ENCODE measurements around the gene AMBRA1. TPM values are rescaled to one million over a fixed set of nuclear protein-coding genes. Genes with fewer than 3 reads are reported as not detected.
"Not testable (repeated sequence)": the region's sequence is repeated elsewhere in the genome, so short reads cannot be mapped to it uniquely, and the experiment has no call there.

The AMBRA1 gene
- polyA plus RNA-seq, 2 of the 4 experiments (the other 2 are of a cell fraction): 11.5 to 13.4 TPM

- Histone ChIP-seq H3K4me1 (peaks cover 11% of the 10 kb centered on the region), H3K27ac (peak overlapping the region; percentile 37 to 85), H3K4me3 (peak overlapping the region; percentile 48), H3K9me3 (no peaks in the 10 kb centered on the region), H3K4me2 (peak overlapping the region; percentile 99)
- ChIA-PET POLR2A (no interaction called here), CTCF (interaction anchor here (1.5 to 19.6 kb wide), 3 partner anchors 10 to 165 kb away, joined by 3 to 220 read pairs (median 35); partner anchors contain the start of gene CHRM4)
- TF ChIP-seq MAX (IDR thresholded peaks at IDR 0.05) (peak; percentile 34; the same call in 1 of the 2 replicates), EHF (CRISPR knock-in tag; IDR thresholded peaks at IDR 0.05) (no peak), FOSL2 (IDR thresholded peaks at IDR 0.05) (no peak), FOSL2 (CRISPR knock-in tag; IDR thresholded peaks at IDR 0.05) (peak; percentile 27; the same call in 1 of the 2 replicates), JUNB (IDR thresholded peaks at IDR 0.05) (no peak), PBX3 (IDR thresholded peaks at IDR 0.05) (0 out of 2 replicates have a peak, but pooled peaks have one; percentile 39)
- 8% methylated on average over 21 of the region's 45 CpGs for WGBS (ENCODE audit: missing lambda C conversion rate)
- DNase-seq (ENCODE audit: low read depth in 1 of 2, low spot score in 1 of 2) (no peak), ATAC-seq (peak in 1 of 2 experiments; percentile 50; a peak in 3 of 6 replicates), FAIRE-seq (no peak)
These were observed 213.3 kb downstream of the AMBRA1 start for GRCh38 chr11:46380340-46381047.

GRCh38 chr11:46379482-46380293 is 214.1 kb downstream of the AMBRA1 start:
- DNase-seq (ENCODE audit: low read depth in 1 of 2, low spot score in 1 of 2); H3K9me3 ChIP-seq; FAIRE-seq; POLR2A ChIA-PET; H3K4me3 ChIP-seq: not testable (repeated sequence)
- 88% methylated on average over 21 of the region's 36 CpGs for WGBS (ENCODE audit: missing lambda C conversion rate)
- peak overlapping the region; percentile 99; the same call in 2 of the 3 replicates for H3K4me2 ChIP-seq
- CTCF ChIA-PET: interaction anchor here (0.6 to 19.6 kb wide), 5 partner anchors 9 to 166 kb away, joined by 3 to 220 read pairs (median 3); partner anchors contain the start of gene CHRM4
- H3K27ac ChIP-seq: peak overlapping the region in 1 of 2 experiments; percentile 85; a peak in 2 of 6 replicates
- H3K4me1 ChIP-seq: peaks cover 11% of the 10 kb centered on the region
- peak in 1 of 2 experiments; percentile 33; a peak in 3 of 6 replicates for ATAC-seq

GRCh38 chr11:46378811-46379481 is 214.9 kb downstream of the AMBRA1 start:
- no peak overlapping the region for H3K4me2 ChIP-seq
- ATAC-seq (no peak; a peak in 1 of 6 replicates), DNase-seq (ENCODE audit: low read depth in 1 of 2, low spot score in 1 of 2) (no peak), FAIRE-seq (no peak)
- H3K27ac ChIP-seq: no peak overlapping the region
- H3K9me3 ChIP-seq: no peaks in the 10 kb centered on the region
- WGBS (ENCODE audit: missing lambda C conversion rate): 87% methylated on average over 19 of the region's 20 CpGs
- H3K4me3 ChIP-seq: no peak overlapping the region
- no peak for TF ChIP-seq EP300 (IDR thresholded peaks at IDR 0.05)
- TF ChIP-seq CBX8 (IDR thresholded peaks at IDR 0.05): no peak
- no peak for TF ChIP-seq PBX3 (IDR thresholded peaks at IDR 0.05)
- no peak for TF ChIP-seq ELK1 (IDR thresholded peaks at IDR 0.05; ENCODE audit: low read depth, low read length)
- no peak for TF ChIP-seq EHF (CRISPR knock-in tag; IDR thresholded peaks at IDR 0.05)
- no peak for TF ChIP-seq POLR2A (IDR thresholded peaks at IDR 0.05; ENCODE audit: low read length)
- no peak for TF ChIP-seq CTCF (IDR thresholded peaks at IDR 0.05)
- TF ChIP-seq SMC3 (IDR thresholded peaks at IDR 0.05): no peak
- no peak for TF ChIP-seq MYC (IDR thresholded peaks at IDR 0.05; ENCODE audit: borderline replicate concordance, low read length)
- TF ChIP-seq RNF2 (IDR thresholded peaks at IDR 0.05; ENCODE audit: borderline replicate concordance, low read depth): no peak
- no peak for TF ChIP-seq ZSCAN20 (CRISPR knock-in tag; IDR thresholded peaks at IDR 0.05)
- no peak for TF ChIP-seq KDM5A (IDR thresholded peaks at IDR 0.05)
- no peak for TF ChIP-seq ZNF302 (CRISPR knock-in tag; IDR thresholded peaks at IDR 0.05)
- no peak for TF ChIP-seq ZC3H11A (IDR thresholded peaks at IDR 0.05)
- TF ChIP-seq NR3C1 (IDR thresholded peaks at IDR 0.05): no peak
- H3K4me1 ChIP-seq: peaks cover 8% of the 10 kb centered on the region
- ChIA-PET POLR2A (no interaction called here), CTCF (interaction anchor here (0.9 to 19.6 kb wide), 8 partner anchors 9 to 167 kb away, joined by 3 to 220 read pairs (median 5); partner anchors contain the start of genes CHRM4 and DGKZ)

All from A549 (cell line).